ENCODE data around the gene ZNF420.

GRCh38 chr19:37087110-37087509 lies 8.9 kb downstream of the ZNF420 start:
- TF ChIP-seq, protein P1, sequence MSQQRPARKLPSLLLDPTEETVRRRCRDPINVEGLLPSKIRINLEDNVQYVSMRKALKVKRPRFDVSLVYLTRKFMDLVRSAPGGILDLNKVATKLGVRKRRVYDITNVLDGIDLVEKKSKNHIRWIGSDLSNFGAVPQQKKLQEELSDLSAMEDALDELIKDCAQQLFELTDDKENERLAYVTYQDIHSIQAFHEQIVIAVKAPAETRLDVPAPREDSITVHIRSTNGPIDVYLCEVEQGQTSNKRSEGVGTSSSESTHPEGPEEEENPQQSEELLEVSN (IDR thresholded peaks at IDR 0.05), result no peak
- TF ChIP-seq POLR2A (IDR thresholded peaks at IDR 0.05; ENCODE audit: control extremely low read depth in 1 of 2, low read depth in 2 of 2, low read length in 2 of 2), result no peak

Data from H1 (cell line).